Measurements from ENCODE around the gene SACM1L. TPM values are rescaled to one million over a fixed set of nuclear protein-coding genes. Genes with fewer than 3 reads are reported as not detected.

SACM1L gene
- total RNA-seq, 1 donor from 2014 or later, result 46.8 TPM

DNA sequence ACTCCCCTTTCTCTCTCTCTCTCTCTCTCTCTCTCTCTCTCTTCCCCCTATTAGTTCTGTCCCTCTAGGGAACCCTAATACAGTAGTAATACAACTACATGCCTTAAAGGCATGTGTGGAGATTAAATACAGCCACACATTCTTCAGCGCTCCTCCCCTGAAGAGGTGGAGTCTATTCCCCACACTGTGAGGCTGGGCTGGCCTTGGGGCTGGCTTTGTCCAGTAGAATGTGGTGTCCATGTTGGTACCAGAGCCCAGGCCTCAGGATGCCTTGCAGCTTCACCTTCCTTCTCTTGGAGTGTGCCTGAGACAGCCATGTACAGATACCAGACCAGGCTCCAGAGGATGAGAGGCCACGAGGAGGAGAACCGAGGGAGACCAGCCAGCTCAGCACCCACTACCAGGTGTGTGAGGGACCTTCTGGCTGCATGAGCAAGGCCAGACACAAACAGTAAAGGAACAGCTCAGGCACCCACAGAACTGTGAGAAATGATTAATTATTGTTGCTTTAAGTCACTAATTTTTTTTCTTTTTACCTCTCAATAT lies 96.5 kb downstream of the SACM1L start:
- Mint-ChIP-seq H3K9me3 (ENCODE audit: unreplicated experiment) (no peaks in the 10 kb centered on the region), H3K27ac (ENCODE audit: unreplicated experiment) (no peak overlapping the region), H3K4me1 (ENCODE audit: unreplicated experiment) (peaks cover 3% of the 10 kb centered on the region), H3K4me3 (ENCODE audit: unreplicated experiment) (no peak overlapping the region), H3K27me3 (ENCODE audit: unreplicated experiment) (peaks cover 1% of the 10 kb centered on the region), H3K36me3 (ENCODE audit: low read depth, unreplicated experiment) (peaks cover 4% of the 10 kb centered on the region)
- TF ChIP-seq, protein P1, sequence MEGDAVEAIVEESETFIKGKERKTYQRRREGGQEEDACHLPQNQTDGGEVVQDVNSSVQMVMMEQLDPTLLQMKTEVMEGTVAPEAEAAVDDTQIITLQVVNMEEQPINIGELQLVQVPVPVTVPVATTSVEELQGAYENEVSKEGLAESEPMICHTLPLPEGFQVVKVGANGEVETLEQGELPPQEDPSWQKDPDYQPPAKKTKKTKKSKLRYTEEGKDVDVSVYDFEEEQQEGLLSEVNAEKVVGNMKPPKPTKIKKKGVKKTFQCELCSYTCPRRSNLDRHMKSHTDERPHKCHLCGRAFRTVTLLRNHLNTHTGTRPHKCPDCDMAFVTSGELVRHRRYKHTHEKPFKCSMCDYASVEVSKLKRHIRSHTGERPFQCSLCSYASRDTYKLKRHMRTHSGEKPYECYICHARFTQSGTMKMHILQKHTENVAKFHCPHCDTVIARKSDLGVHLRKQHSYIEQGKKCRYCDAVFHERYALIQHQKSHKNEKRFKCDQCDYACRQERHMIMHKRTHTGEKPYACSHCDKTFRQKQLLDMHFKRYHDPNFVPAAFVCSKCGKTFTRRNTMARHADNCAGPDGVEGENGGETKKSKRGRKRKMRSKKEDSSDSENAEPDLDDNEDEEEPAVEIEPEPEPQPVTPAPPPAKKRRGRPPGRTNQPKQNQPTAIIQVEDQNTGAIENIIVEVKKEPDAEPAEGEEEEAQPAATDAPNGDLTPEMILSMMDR (IDR thresholded peaks at IDR 0.05; ENCODE audit: unreplicated experiment), result no peak
- DNase-seq (ENCODE audit: low spot score), result no peak

DNA sequence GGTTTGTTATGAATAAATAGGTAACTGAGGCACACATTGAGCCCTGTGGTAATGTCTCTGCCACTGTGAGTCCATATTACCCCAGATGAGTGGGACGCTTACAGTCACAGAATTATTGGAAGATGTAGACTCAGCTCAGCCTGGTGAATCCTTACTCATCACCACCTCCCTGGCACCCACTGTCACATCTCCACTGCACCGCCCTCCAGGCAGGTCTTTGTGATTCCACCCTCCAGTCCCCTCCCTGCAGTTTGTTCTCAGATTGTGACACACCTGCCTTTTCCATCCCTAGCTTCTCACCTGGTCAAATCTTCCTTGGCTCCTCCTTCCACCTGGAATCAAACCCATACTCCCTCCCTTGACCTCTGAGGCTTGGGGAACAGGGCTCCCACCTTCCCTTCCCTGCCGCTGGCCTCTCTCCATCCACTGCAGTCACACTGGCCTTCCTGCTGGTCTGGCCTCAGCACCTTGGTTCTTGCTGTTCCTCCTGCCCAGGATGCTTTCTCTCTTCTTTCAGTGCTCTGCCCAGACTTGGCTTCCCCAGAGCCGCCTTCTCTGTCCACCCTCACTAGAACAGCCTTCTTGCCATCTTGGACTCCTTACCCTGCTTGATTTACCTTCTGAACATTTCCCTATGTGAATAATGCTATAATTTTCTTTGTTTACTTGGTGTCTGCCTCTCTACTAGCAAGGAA lies 97.8 kb downstream of the SACM1L start:
- H3K27me3 Mint-ChIP-seq (ENCODE audit: unreplicated experiment), result peaks cover 1% of the 10 kb centered on the region

DNA sequence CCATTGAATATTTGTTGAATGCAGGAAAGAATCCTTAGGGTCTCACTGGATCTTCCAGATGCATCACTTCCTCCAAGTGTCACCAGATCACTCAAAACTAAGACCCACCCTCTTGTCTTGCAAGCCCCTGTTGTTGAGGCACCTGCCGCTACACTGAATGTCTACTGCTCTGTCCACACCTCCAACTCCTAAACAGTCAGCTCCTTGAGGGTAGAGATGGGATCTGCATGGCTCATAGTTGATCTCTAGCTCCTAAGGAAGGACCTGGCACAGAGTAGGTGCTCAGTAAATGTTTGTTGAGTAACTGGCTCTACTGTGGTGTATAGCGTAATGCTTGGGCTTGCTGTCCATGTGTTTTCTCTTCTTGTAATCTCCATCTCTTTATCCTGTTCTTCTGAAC lies 98.4 kb downstream of the SACM1L start:
- H3K27me3 Mint-ChIP-seq (ENCODE audit: unreplicated experiment), result peaks cover 1% of the 10 kb centered on the region
- TF ChIP-seq, protein P1 (IDR thresholded peaks at IDR 0.05; ENCODE audit: unreplicated experiment), result no peak
- DNase-seq (ENCODE audit: low spot score), result no peak
- H3K36me3 Mint-ChIP-seq (ENCODE audit: low read depth, unreplicated experiment), result peaks cover 10% of the 10 kb centered on the region
- H3K4me3 Mint-ChIP-seq (ENCODE audit: unreplicated experiment), result no peak overlapping the region
- no peak overlapping the region for H3K27ac Mint-ChIP-seq (ENCODE audit: unreplicated experiment)
- no peaks in the 10 kb centered on the region for H3K9me3 Mint-ChIP-seq (ENCODE audit: unreplicated experiment)
- peaks cover 15% of the 10 kb centered on the region for H3K4me1 Mint-ChIP-seq (ENCODE audit: unreplicated experiment)

More for the DNA sequence above, 97.8 kb downstream of the SACM1L start:
- Mint-ChIP-seq H3K36me3 (ENCODE audit: low read depth, unreplicated experiment) (peaks cover 10% of the 10 kb centered on the region), H3K27ac (ENCODE audit: unreplicated experiment) (no peak overlapping the region), H3K9me3 (ENCODE audit: unreplicated experiment) (no peaks in the 10 kb centered on the region), H3K4me3 (ENCODE audit: unreplicated experiment) (no peak overlapping the region), H3K4me1 (ENCODE audit: unreplicated experiment) (peaks cover 15% of the 10 kb centered on the region)
- TF ChIP-seq, protein P1 (IDR thresholded peaks at IDR 0.05; ENCODE audit: unreplicated experiment), result no peak
- no peak for DNase-seq (ENCODE audit: low spot score)

DNA sequence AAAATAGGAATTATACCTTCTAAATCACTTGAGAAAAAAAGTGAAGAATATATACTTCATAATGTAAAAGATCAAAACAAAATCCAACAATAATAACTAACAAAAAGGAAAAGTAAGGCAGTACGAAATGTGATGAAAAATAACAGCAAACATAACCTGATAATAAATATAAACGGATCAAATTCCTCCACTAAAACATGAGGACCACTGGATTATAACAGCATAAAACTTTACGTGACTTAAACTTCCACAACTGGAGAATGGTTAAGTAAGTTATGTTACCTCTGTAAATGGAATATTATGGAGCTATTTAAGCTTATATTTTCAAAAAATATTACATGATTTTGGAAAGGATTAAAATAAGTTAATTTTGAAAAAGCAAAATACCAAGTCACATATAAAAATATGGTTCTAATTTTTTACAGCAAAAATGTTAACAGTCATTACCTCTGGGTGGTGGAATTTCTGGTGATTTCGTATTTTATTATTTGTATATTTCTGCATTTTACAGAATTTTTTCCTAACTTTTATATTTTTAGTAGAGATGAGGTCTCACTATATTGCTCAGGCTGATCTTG lies 100.1 kb downstream of the SACM1L start:
- DNase-seq (ENCODE audit: low spot score), result no peak
- H3K4me3 Mint-ChIP-seq (ENCODE audit: unreplicated experiment), result no peak overlapping the region
- H3K9me3 Mint-ChIP-seq (ENCODE audit: unreplicated experiment), result no peaks in the 10 kb centered on the region
- H3K4me1 Mint-ChIP-seq (ENCODE audit: unreplicated experiment), result peaks cover 15% of the 10 kb centered on the region
- H3K36me3 Mint-ChIP-seq (ENCODE audit: low read depth, unreplicated experiment), result peaks cover 10% of the 10 kb centered on the region
- TF ChIP-seq, protein P1 (IDR thresholded peaks at IDR 0.05; ENCODE audit: unreplicated experiment), result no peak
- peaks cover 1% of the 10 kb centered on the region for H3K27me3 Mint-ChIP-seq (ENCODE audit: unreplicated experiment)
- H3K27ac Mint-ChIP-seq (ENCODE audit: unreplicated experiment), result no peak overlapping the region

DNA sequence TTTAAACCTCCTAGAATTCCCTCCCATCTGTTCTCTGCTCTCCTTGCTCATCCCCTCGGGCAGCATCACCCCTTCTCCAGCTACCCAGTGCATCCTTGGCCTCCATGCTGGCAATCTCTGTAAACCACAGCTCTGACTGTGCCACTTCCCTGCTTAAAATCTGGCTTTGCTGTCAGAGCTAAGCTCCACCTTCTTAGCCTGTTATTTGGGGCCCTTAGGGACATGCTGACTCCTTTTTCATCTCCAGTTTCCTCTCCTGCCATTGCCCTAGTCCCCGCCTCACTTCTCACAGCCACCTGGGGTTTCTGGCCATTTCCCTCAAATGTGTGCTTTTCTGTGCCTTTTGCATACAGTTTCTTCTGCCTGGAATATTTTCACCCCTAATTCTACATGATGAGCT lies 101.4 kb downstream of the SACM1L start:
- Mint-ChIP-seq H3K27me3 (ENCODE audit: unreplicated experiment) (peaks cover 5% of the 10 kb centered on the region), H3K4me3 (ENCODE audit: unreplicated experiment) (no peak overlapping the region), H3K36me3 (ENCODE audit: low read depth, unreplicated experiment) (peaks cover 6% of the 10 kb centered on the region), H3K4me1 (ENCODE audit: unreplicated experiment) (peaks cover 19% of the 10 kb centered on the region), H3K27ac (ENCODE audit: unreplicated experiment) (no peak overlapping the region), H3K9me3 (ENCODE audit: unreplicated experiment) (no peaks in the 10 kb centered on the region)
- TF ChIP-seq, protein P1 (IDR thresholded peaks at IDR 0.05; ENCODE audit: unreplicated experiment), result no peak
- no peak for DNase-seq (ENCODE audit: low spot score)
